Measurements from ENCODE around the gene FOXE3. TPM values are rescaled to one million over a fixed set of nuclear protein-coding genes. Genes with fewer than 3 reads are reported as not detected.

FOXE3 gene
- total RNA-seq, 1 experiment from 2014 or later: 0.20 TPM

- no peak for DNase-seq (ENCODE audit: low read depth, low spot score)
- Histone ChIP-seq H2AFZ (ENCODE audit: low read depth, low read length, poor library complexity, severe bottlenecking) (no peak overlapping the region), H3K27me3 (ENCODE audit: insufficient read depth, low read length) (no peaks in the 10 kb centered on the region), H3K36me3 (ENCODE audit: control insufficient read depth in 1 of 2, insufficient read depth in 2 of 2, low read length in 2 of 2) (no peaks in the 10 kb centered on the region), H3K9me3 (ENCODE audit: control insufficient read depth in 1 of 2, insufficient read depth in 1 of 2, low read depth in 1 of 2, low read length in 2 of 2) (no peaks in the 10 kb centered on the region), H3K9ac (ENCODE audit: low read length) (no peak overlapping the region), H3K27ac (ENCODE audit: low read depth, low read length) (no peak overlapping the region), H3K4me2 (ENCODE audit: low read length) (no peak overlapping the region), H3K79me2 (ENCODE audit: insufficient read depth, low read length) (no peaks in the 10 kb centered on the region), H3K4me1 (ENCODE audit: control insufficient read depth in 1 of 2, insufficient read depth in 2 of 2, low read length in 2 of 2) (no peaks in the 10 kb centered on the region), H4K20me1 (ENCODE audit: insufficient read depth) (no peaks in the 10 kb centered on the region), H3K4me3 (replicated peaks in 1 of 2; ENCODE audit: low read depth in 1 of 2, low read length in 2 of 2) (no peak overlapping the region), H3K9me2 (ENCODE audit: insufficient read depth) (no peaks in the 10 kb centered on the region)
- POLR2A ChIA-PET: no interaction called here
- RAD21 ChIA-PET (ENCODE audit: low non-redundant PET in 1 of 2, low total read pairs in 2 of 2, uncharacterized antibody in 2 of 2, unreplicated experiment in 2 of 2): no interaction called here
- BruUV-seq (replicated peaks): no TSS peak
- TF ChIP-seq ATF3 (IDR thresholded peaks at IDR 0.05) (no peak), ZNF274 (IDR thresholded peaks at IDR 0.05; ENCODE audit: low read depth, low read length) (no peak), CBX3 (IDR thresholded peaks at IDR 0.05; ENCODE audit: low read depth) (no peak), POLR2A (IDR thresholded peaks at IDR 0.05; ENCODE audit: borderline replicate concordance, extremely low read depth, insufficient read depth, insufficient read length) (no peak), RAD21 (IDR thresholded peaks at IDR 0.05; ENCODE audit: low read depth) (no peak), YY1 (IDR thresholded peaks at IDR 0.05; ENCODE audit: extremely low read depth, insufficient replicate concordance, low read depth, low read length) (no peak), SIN3A (IDR thresholded peaks at IDR 0.05; ENCODE audit: low read depth) (no peak), FOSL1 (IDR thresholded peaks at IDR 0.05; ENCODE audit: low read depth) (no peak), EZH2 (IDR thresholded peaks at IDR 0.05) (no peak), SRF (IDR thresholded peaks at IDR 0.05; ENCODE audit: low read depth) (no peak), SP1 (IDR thresholded peaks at IDR 0.05; ENCODE audit: low read depth) (no peak), POLR2AphosphoS5 (IDR thresholded peaks at IDR 0.05; ENCODE audit: low read depth, low read length) (no peak), MAX (IDR thresholded peaks at IDR 0.05) (no peak)
- TF ChIP-seq, protein P1, sequence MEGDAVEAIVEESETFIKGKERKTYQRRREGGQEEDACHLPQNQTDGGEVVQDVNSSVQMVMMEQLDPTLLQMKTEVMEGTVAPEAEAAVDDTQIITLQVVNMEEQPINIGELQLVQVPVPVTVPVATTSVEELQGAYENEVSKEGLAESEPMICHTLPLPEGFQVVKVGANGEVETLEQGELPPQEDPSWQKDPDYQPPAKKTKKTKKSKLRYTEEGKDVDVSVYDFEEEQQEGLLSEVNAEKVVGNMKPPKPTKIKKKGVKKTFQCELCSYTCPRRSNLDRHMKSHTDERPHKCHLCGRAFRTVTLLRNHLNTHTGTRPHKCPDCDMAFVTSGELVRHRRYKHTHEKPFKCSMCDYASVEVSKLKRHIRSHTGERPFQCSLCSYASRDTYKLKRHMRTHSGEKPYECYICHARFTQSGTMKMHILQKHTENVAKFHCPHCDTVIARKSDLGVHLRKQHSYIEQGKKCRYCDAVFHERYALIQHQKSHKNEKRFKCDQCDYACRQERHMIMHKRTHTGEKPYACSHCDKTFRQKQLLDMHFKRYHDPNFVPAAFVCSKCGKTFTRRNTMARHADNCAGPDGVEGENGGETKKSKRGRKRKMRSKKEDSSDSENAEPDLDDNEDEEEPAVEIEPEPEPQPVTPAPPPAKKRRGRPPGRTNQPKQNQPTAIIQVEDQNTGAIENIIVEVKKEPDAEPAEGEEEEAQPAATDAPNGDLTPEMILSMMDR (IDR thresholded peaks at IDR 0.05 in 2 of 3, conservative IDR thresholded peaks at IDR 0.05 in 1 of 3; ENCODE audit: borderline replicate concordance in 1 of 3, insufficient read depth in 1 of 3, low read depth in 2 of 3, low read length in 2 of 3): no peak
- TF ChIP-seq, protein P2, sequence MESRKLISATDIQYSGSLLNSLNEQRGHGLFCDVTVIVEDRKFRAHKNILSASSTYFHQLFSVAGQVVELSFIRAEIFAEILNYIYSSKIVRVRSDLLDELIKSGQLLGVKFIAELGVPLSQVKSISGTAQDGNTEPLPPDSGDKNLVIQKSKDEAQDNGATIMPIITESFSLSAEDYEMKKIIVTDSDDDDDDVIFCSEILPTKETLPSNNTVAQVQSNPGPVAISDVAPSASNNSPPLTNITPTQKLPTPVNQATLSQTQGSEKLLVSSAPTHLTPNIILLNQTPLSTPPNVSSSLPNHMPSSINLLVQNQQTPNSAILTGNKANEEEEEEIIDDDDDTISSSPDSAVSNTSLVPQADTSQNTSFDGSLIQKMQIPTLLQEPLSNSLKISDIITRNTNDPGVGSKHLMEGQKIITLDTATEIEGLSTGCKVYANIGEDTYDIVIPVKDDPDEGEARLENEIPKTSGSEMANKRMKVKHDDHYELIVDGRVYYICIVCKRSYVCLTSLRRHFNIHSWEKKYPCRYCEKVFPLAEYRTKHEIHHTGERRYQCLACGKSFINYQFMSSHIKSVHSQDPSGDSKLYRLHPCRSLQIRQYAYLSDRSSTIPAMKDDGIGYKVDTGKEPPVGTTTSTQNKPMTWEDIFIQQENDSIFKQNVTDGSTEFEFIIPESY (IDR thresholded peaks at IDR 0.05; ENCODE audit: extremely low read depth, insufficient replicate concordance, low read length): no peak
- ATAC-seq: no peak
- CTCF ChIA-PET: no interaction called here
- intact Hi-C loops (cut with micrococcal nuclease): no loop called here
These were observed 10.4 kb upstream of the FOXE3 start for GRCh38 chr1:47405697-47406096.

Data from HCT116 (cell line).